Measurements from ENCODE around the gene TSC2. TPM values are rescaled to one million over a fixed set of nuclear protein-coding genes. Genes with fewer than 3 reads are reported as not detected.
A peak's percentile ranks its signal among the peaks of the same experiment; 100 is the strongest.

Gene TSC2
- total and polyA plus RNA-seq, 2 of the 13 experiments (the other 11 are each of a cell fraction or from before 2014, with no cell fraction given): 19.6 to 40.4 TPM

DNA sequence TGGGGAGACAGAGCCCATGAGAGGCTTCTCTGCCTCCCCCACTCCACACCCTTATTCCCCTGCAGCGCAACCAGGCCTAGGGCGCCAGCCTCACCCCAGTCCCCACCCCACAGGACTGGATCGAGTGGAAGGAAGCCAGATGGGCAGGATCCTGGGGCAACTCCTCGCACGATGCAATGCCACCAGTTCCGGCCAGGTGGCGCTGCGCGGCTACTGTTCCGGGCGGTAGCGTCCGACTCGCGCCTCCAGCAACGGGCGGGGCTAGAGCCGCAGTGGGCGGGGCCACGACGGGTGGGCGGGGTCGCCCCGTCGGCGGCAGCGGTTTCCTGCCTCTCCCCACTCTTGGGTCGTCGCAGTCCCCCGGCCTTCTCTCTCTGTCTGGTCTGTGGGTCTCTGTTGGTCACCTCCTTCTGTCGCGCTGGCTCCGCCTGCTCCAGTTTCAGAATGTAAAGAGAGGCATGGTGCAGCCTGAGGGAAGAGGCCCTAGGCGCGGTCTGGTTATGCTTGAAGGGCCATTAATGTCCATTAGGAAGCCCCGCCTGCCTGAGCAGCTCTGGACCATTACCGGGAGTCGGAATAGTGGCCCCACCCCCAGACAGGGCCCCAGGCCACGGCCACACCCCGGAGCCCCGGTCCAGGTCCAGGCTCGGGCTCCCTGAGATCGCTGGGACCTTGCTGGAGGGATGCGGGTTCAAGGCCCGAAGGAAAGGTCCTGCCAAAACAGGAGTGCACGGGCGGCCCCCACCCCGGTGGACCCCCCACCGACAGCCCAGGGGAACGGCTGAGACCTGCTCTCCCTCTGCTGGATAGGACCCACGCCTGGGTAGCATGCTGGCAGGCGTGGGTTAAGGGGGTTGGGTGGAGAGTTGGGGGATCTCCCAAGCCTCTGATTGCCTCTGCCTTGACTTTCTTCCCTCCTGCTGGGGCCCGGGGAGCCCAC is 24.4 kb upstream of the TSC2 start (continued):
- TF ChIP-seq, protein P1, sequence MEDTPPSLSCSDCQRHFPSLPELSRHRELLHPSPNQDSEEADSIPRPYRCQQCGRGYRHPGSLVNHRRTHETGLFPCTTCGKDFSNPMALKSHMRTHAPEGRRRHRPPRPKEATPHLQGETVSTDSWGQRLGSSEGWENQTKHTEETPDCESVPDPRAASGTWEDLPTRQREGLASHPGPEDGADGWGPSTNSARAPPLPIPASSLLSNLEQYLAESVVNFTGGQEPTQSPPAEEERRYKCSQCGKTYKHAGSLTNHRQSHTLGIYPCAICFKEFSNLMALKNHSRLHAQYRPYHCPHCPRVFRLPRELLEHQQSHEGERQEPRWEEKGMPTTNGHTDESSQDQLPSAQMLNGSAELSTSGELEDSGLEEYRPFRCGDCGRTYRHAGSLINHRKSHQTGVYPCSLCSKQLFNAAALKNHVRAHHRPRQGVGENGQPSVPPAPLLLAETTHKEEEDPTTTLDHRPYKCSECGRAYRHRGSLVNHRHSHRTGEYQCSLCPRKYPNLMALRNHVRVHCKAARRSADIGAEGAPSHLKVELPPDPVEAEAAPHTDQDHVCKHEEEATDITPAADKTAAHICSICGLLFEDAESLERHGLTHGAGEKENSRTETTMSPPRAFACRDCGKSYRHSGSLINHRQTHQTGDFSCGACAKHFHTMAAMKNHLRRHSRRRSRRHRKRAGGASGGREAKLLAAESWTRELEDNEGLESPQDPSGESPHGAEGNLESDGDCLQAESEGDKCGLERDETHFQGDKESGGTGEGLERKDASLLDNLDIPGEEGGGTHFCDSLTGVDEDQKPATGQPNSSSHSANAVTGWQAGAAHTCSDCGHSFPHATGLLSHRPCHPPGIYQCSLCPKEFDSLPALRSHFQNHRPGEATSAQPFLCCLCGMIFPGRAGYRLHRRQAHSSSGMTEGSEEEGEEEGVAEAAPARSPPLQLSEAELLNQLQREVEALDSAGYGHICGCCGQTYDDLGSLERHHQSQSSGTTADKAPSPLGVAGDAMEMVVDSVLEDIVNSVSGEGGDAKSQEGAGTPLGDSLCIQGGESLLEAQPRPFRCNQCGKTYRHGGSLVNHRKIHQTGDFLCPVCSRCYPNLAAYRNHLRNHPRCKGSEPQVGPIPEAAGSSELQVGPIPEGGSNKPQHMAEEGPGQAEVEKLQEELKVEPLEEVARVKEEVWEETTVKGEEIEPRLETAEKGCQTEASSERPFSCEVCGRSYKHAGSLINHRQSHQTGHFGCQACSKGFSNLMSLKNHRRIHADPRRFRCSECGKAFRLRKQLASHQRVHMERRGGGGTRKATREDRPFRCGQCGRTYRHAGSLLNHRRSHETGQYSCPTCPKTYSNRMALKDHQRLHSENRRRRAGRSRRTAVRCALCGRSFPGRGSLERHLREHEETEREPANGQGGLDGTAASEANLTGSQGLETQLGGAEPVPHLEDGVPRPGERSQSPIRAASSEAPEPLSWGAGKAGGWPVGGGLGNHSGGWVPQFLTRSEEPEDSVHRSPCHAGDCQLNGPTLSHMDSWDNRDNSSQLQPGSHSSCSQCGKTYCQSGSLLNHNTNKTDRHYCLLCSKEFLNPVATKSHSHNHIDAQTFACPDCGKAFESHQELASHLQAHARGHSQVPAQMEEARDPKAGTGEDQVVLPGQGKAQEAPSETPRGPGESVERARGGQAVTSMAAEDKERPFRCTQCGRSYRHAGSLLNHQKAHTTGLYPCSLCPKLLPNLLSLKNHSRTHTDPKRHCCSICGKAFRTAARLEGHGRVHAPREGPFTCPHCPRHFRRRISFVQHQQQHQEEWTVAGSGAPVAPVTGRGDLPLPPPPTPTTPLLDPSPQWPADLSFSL (CRISPR knock-in tag; IDR thresholded peaks at IDR 0.05): no peak
- TF ChIP-seq ZNF615 (CRISPR knock-in tag; IDR thresholded peaks at IDR 0.05; ENCODE audit: borderline replicate concordance): no peak
- TF ChIP-seq ZNF230 (CRISPR knock-in tag; IDR thresholded peaks at IDR 0.05): no peak; the same call in 1 of the 2 replicates
- TF ChIP-seq MEF2D (CRISPR knock-in tag; IDR thresholded peaks at IDR 0.05): no peak
- TF ChIP-seq ZMAT3 (CRISPR knock-in tag; conservative IDR thresholded peaks at IDR 0.05): no peak; the same call in 1 of the 2 replicates
- TF ChIP-seq HDAC1 (CRISPR knock-in tag; IDR thresholded peaks at IDR 0.05): peak; percentile 75
- TF ChIP-seq, protein P2, sequence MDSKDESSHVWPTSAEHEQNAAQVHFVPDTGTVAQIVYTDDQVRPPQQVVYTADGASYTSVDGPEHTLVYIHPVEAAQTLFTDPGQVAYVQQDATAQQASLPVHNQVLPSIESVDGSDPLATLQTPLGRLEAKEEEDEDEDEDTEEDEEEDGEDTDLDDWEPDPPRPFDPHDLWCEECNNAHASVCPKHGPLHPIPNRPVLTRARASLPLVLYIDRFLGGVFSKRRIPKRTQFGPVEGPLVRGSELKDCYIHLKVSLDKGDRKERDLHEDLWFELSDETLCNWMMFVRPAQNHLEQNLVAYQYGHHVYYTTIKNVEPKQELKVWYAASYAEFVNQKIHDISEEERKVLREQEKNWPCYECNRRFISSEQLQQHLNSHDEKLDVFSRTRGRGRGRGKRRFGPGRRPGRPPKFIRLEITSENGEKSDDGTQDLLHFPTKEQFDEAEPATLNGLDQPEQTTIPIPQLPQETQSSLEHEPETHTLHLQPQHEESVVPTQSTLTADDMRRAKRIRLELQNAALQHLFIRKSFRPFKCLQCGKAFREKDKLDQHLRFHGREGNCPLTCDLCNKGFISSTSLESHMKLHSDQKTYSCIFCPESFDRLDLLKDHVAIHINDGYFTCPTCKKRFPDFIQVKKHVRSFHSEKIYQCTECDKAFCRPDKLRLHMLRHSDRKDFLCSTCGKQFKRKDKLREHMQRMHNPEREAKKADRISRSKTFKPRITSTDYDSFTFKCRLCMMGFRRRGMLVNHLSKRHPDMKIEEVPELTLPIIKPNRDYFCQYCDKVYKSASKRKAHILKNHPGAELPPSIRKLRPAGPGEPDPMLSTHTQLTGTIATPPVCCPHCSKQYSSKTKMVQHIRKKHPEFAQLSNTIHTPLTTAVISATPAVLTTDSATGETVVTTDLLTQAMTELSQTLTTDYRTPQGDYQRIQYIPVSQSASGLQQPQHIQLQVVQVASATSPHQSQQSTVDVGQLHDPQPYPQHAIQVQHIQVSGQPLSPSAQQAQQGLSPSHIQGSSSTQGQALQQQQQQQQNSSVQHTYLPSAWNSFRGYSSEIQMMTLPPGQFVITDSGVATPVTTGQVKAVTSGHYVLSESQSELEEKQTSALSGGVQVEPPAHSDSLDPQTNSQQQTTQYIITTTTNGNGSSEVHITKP (CRISPR knock-in tag; IDR thresholded peaks at IDR 0.05; ENCODE audit: low read depth): 0 out of 2 replicates have a peak, but pooled peaks have one; percentile 21
- TF ChIP-seq TARDBP (CRISPR knock-in tag; IDR thresholded peaks at IDR 0.05): peak; percentile 32; the same call in 1 of the 2 replicates
- TF ChIP-seq, protein P3, sequence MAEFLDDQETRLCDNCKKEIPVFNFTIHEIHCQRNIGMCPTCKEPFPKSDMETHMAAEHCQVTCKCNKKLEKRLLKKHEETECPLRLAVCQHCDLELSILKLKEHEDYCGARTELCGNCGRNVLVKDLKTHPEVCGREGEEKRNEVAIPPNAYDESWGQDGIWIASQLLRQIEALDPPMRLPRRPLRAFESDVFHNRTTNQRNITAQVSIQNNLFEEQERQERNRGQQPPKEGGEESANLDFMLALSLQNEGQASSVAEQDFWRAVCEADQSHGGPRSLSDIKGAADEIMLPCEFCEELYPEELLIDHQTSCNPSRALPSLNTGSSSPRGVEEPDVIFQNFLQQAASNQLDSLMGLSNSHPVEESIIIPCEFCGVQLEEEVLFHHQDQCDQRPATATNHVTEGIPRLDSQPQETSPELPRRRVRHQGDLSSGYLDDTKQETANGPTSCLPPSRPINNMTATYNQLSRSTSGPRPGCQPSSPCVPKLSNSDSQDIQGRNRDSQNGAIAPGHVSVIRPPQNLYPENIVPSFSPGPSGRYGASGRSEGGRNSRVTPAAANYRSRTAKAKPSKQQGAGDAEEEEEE (CRISPR knock-in tag; IDR thresholded peaks at IDR 0.05; ENCODE audit: borderline replicate concordance): no peak
- TF ChIP-seq ARNT2 (CRISPR knock-in tag; IDR thresholded peaks at IDR 0.05; ENCODE audit: low read depth): no peak
- TF ChIP-seq, protein P4, sequence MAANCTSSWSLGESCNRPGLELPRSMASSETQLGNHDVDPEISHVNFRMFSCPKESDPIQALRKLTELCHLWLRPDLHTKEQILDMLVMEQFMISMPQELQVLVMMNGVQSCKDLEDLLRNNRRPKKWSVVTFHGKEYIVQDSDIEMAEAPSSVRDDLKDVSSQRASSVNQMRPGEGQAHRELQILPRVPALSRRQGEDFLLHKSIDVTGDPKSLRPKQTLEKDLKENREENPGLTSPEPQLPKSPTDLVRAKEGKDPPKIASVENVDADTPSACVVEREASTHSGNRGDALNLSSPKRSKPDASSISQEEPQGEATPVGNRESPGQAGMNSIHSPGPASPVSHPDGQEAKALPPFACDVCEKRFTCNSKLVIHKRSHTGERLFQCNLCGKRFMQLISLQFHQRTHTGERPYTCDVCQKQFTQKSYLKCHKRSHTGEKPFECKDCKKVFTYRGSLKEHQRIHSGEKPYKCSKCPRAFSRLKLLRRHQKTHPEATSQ (CRISPR knock-in tag; IDR thresholded peaks at IDR 0.05; ENCODE audit: borderline replicate concordance): no peak
- TF ChIP-seq ZNF337 (CRISPR knock-in tag; IDR thresholded peaks at IDR 0.05; ENCODE audit: borderline replicate concordance, low read depth): no peak
